HS-27A (cell line): ENCODE measurements around the gene IGFBP1.
A peak's percentile ranks its signal among the peaks of the same experiment; 100 is the strongest.

Experiments used
- DNase-seq: peaks from one replicate; pipeline ENCODE4 v3.0.0-alpha.2; 2012; ENCODE audit warnings: low read depth, missing footprints

IGFBP1 gene

GRCh38 chr7:45902820-45903219 lies 14.5 kb downstream of the IGFBP1 start:
- DNase-seq: no peak

- no peak for DNase-seq
These were observed 21.3 kb downstream of the IGFBP1 start for GRCh38 chr7:45909561-45909960.

GRCh38 chr7:45910855-45911254 lies 22.6 kb downstream of the IGFBP1 start:
- DNase-seq: no peak

GRCh38 chr7:45911311-45911710 lies 23.0 kb downstream of the IGFBP1 start:
- no peak for DNase-seq

GRCh38 chr7:45912972-45913371 lies 24.7 kb downstream of the IGFBP1 start:
- DNase-seq: no peak

- DNase-seq: no peak
These were observed 26.6 kb downstream of the IGFBP1 start for GRCh38 chr7:45914911-45915310.

- no peak for DNase-seq
These were observed 27.3 kb downstream of the IGFBP1 start for GRCh38 chr7:45915606-45916005.

- no peak for DNase-seq
These were observed 28.8 kb downstream of the IGFBP1 start for GRCh38 chr7:45917064-45917463.

- no peak for DNase-seq
These were observed 29.4 kb downstream of the IGFBP1 start for GRCh38 chr7:45917658-45918057.

- DNase-seq: no peak
These were observed 30.3 kb downstream of the IGFBP1 start for GRCh38 chr7:45918556-45918955.

GRCh38 chr7:45919231-45919784 lies 31.0 kb downstream of the IGFBP1 start:
- no peak for DNase-seq

- DNase-seq: no peak
These were observed 31.7 kb downstream of the IGFBP1 start for GRCh38 chr7:45919993-45920459.

GRCh38 chr7:45920502-45921380 lies 32.5 kb downstream of the IGFBP1 start, which contains the start of gene IGFBP3:
TSS of gene IGFBP3 (minus strand) at chr7:45921272. CDS start at chr7:45921140, 132 bp downstream.
- DNase-seq: no peak

GRCh38 chr7:45921381-45921698 lies 33.1 kb downstream of the IGFBP1 start:
- no peak for DNase-seq

- peak; percentile 61 for DNase-seq
These were observed 33.6 kb downstream of the IGFBP1 start for GRCh38 chr7:45921699-45922519.

GRCh38 chr7:45922810-45923209 lies 34.5 kb downstream of the IGFBP1 start:
- DNase-seq: no peak

- no peak for DNase-seq
These were observed 35.0 kb downstream of the IGFBP1 start for GRCh38 chr7:45923290-45923689.

- DNase-seq: no peak
These were observed 35.5 kb downstream of the IGFBP1 start for GRCh38 chr7:45923818-45924217.

GRCh38 chr7:45924283-45924682 lies 36.0 kb downstream of the IGFBP1 start:
- no peak for DNase-seq

- DNase-seq: no peak
These were observed 39.4 kb downstream of the IGFBP1 start for GRCh38 chr7:45927721-45928120.

GRCh38 chr7:45930967-45931366 lies 42.7 kb downstream of the IGFBP1 start:
- DNase-seq: no peak

GRCh38 chr7:45937301-45937700 lies 49.0 kb downstream of the IGFBP1 start:
- no peak for DNase-seq

- DNase-seq: no peak
These were observed 49.6 kb downstream of the IGFBP1 start for GRCh38 chr7:45937862-45938261.
